Measurements from ENCODE around the gene GPR15. TPM values are rescaled to one million over a fixed set of nuclear protein-coding genes. Genes with fewer than 3 reads are reported as not detected.

The GPR15 gene
- total RNA-seq, 1 experiment from 2014 or later, result not detected

- H3K56ac ChIP-seq (ENCODE audit: insufficient read length, low read depth, low read length), result no peak overlapping the region
- no peaks in the 10 kb centered on the region for H3K9me3 ChIP-seq (ENCODE audit: control insufficient read depth, low read depth, low read length)
- TF ChIP-seq CTCF (conservative IDR thresholded peaks at IDR 0.05), result no peak
- H2AK5ac ChIP-seq (ENCODE audit: insufficient read length, low read length), result no peak overlapping the region
- H3K23me2 ChIP-seq (ENCODE audit: insufficient read length, low read depth, low read length, poor library complexity, severe bottlenecking), result no peaks in the 10 kb centered on the region
- peak overlapping the region; percentile 7 for H2BK20ac ChIP-seq (ENCODE audit: low read depth, low read length, poor library complexity, severe bottlenecking)
- H3K4me1 ChIP-seq (ENCODE audit: insufficient read depth, low read length), result no peaks in the 10 kb centered on the region
- Mint-ChIP-seq H3K27ac (peak overlapping the region in 1 of 3 experiments; percentile 32; a peak in 1 of 7 replicates), H3K36me3 (ENCODE audit: insufficient read depth in 1 of 3, low read depth in 3 of 3) (no peaks in the 10 kb centered on the region), H3K27me3 (ENCODE audit: low read depth) (no peaks in the 10 kb centered on the region), H3K9me3 (no peaks in the 10 kb centered on the region; a peak in 1 of 5 replicates), H3K4me3 (no peak overlapping the region), H3K4me1 (no peaks in the 10 kb centered on the region)
- H3K27me3 ChIP-seq (ENCODE audit: insufficient read depth, low read length), result no peaks in the 10 kb centered on the region
- H3K4me2 ChIP-seq (ENCODE audit: insufficient read depth, insufficient read length, low read length), result no peak overlapping the region
- no peak overlapping the region for H4K8ac ChIP-seq (replicated peaks; ENCODE audit: insufficient read length, low read depth, low read length)
- no peak overlapping the region for H2AFZ ChIP-seq (ENCODE audit: low read length)
- H3K18ac ChIP-seq (ENCODE audit: insufficient read length, low read depth, low read length), result no peak overlapping the region
- H3K27ac ChIP-seq (ENCODE audit: insufficient read length, low read depth, low read length), result no peak overlapping the region
- DNase-seq, result no peak
- no peak overlapping the region for H2BK15ac ChIP-seq (ENCODE audit: low read depth, low read length)
- no peak overlapping the region for H4K91ac ChIP-seq (ENCODE audit: insufficient read length, low read depth, low read length)
- no peak overlapping the region for H3K14ac ChIP-seq (ENCODE audit: insufficient read depth, low read length)
- no peaks in the 10 kb centered on the region for H4K20me1 ChIP-seq (ENCODE audit: control insufficient read depth, insufficient read depth, insufficient read length)
- no peak overlapping the region for H3K4ac ChIP-seq (ENCODE audit: low read depth, low read length)
- no peak overlapping the region for H3K23ac ChIP-seq (ENCODE audit: insufficient read length, low read depth, low read length)
- no peak overlapping the region for H2BK120ac ChIP-seq (ENCODE audit: low read depth, low read length, poor library complexity, severe bottlenecking)
- H3K79me1 ChIP-seq (ENCODE audit: insufficient read depth, low read depth, low read length, poor library complexity, severe bottlenecking), result no peaks in the 10 kb centered on the region
- no peak overlapping the region for H3T11ph ChIP-seq (ENCODE audit: low read length)
- H4K5ac ChIP-seq (ENCODE audit: insufficient read length, low read depth, low read length), result no peak overlapping the region
- no peak overlapping the region for H3K9ac ChIP-seq (ENCODE audit: extremely low read depth, insufficient read length, low read length)
- no peak overlapping the region for H2BK5ac ChIP-seq (ENCODE audit: insufficient read length, low read length)
- WGBS (ENCODE audit: extremely low coverage, insufficient read length, low lambda C conversion rate), result 100% methylated on average over 1 of the region's 7 CpGs
- no peaks in the 10 kb centered on the region for H3K79me2 ChIP-seq (ENCODE audit: insufficient read depth, low read length)
- no peak overlapping the region for H2BK12ac ChIP-seq (ENCODE audit: insufficient read length, low read depth, low read length)
Measured at GRCh38 chr3:98556164-98557130, 24.7 kb downstream of the GPR15 start.
